Activated naive CD8-positive, alpha-beta T cell treated with anti-CD3 and anti-CD28 coated beads, Interleukin-2, amount 10 ng/mL, durations not matched to agents 7 days and 5 days (primary cell): Measurements from ENCODE around the gene H2AZ1. TPM values are rescaled to one million over a fixed set of nuclear protein-coding genes. Genes with fewer than 3 reads are reported as not detected.
A peak's percentile ranks its signal among the peaks of the same experiment; 100 is the strongest.

Source experiments
- ATAC-seq: fragments of 150-1000 bp; cut with Tn5 transposase; one replicate; pipeline ENCODE4 v1.10.0; 2021; ENCODE audit warnings: low read depth, moderate library complexity
- POLR2A ChIA-PET: fragments of 350-600 bp; sonication (Branson Sonifier 250); formaldehyde crosslinking; loops from one replicate; lab custom pipeline; 2021; ENCODE audit warnings: antibody characterized with exemption; lab: Charles Lee
- DNase-seq: peaks from one replicate; pipeline ENCODE4 v3.0.0; 2021
- H3K27ac Mint-ChIP-seq: one replicate; pipeline ENCODE4 v1.8.0; 2022; ENCODE audit warnings: mild to moderate bottlenecking, mixed read lengths
- H3K27me3 Mint-ChIP-seq: one replicate; pipeline ENCODE4 v1.8.0; 2022; ENCODE audit warnings: mild to moderate bottlenecking, moderate library complexity, mixed read lengths
- H3K36me3 Mint-ChIP-seq: one replicate; pipeline ENCODE4 v1.8.0; 2021; ENCODE audit warnings: mild to moderate bottlenecking, mixed read lengths
- H3K4me1 Mint-ChIP-seq: one replicate; pipeline ENCODE4 v1.8.0; 2021; ENCODE audit warnings: mixed read lengths
- H3K4me3 Mint-ChIP-seq: one replicate; pipeline ENCODE4 v1.8.0; 2022; ENCODE audit warnings: mild to moderate bottlenecking, moderate library complexity, mixed read lengths
- H3K9me3 Mint-ChIP-seq: one replicate; pipeline ENCODE4 v1.8.0; 2021; ENCODE audit warnings: mixed read lengths
- total RNA-seq, 2 experiments: library from RNA; stranded (reverse); gene quantifications; one replicate each; pipeline ENCODE4 v1.2.3, GENCODE V29; 2021

Gene H2AZ1
- total RNA-seq, 2 experiments from 2014 or later, result 399 to 400 TPM

GRCh38 chr4:99927566-99927965 is 22.5 kb downstream of the H2AZ1 start:
- Mint-ChIP-seq H3K4me1 (peaks cover 19% of the 10 kb centered on the region), H3K27me3 (no peaks in the 10 kb centered on the region)

GRCh38 chr4:99921174-99921573 is 28.9 kb downstream of the H2AZ1 start:
- H3K27me3 Mint-ChIP-seq, result no peaks in the 10 kb centered on the region
- DNase-seq (no peak), ATAC-seq (peak; percentile 85)
- peak overlapping the region; percentile 47 for H3K4me3 Mint-ChIP-seq
- H3K36me3 Mint-ChIP-seq, result peaks cover 42% of the 10 kb centered on the region
- peaks cover 12% of the 10 kb centered on the region for H3K4me1 Mint-ChIP-seq
- POLR2A ChIA-PET, result interaction anchor here (0.8 to 2.2 kb wide), 3 partner anchors 25 to 29 kb away, joined by 3 to 5 read pairs (median 3); partner anchors contain the start of genes DNAJB14, H2AZ1 and LAMTOR3
- no peaks in the 10 kb centered on the region for H3K9me3 Mint-ChIP-seq
- no peak overlapping the region for H3K27ac Mint-ChIP-seq

More at GRCh38 chr4:99927566-99927965, 22.5 kb downstream of the H2AZ1 start:
- H3K27ac Mint-ChIP-seq, result no peak overlapping the region
- H3K36me3 Mint-ChIP-seq, result peaks cover 30% of the 10 kb centered on the region
- POLR2A ChIA-PET, result interaction anchor here (0.9 kb wide), 1 partner anchor 19 kb away, joined by 3 read pairs; the partner anchor contains the start of gene DNAJB14
- H3K4me3 Mint-ChIP-seq, result no peak overlapping the region
- DNase-seq, result no peak
- H3K9me3 Mint-ChIP-seq, result no peaks in the 10 kb centered on the region
- ATAC-seq, result no peak

- DNase-seq (no peak), ATAC-seq (no peak)
- no peak overlapping the region for H3K4me3 Mint-ChIP-seq
- no peak overlapping the region for H3K27ac Mint-ChIP-seq
- peaks cover 56% of the 10 kb centered on the region for H3K36me3 Mint-ChIP-seq
- no peaks in the 10 kb centered on the region for H3K27me3 Mint-ChIP-seq
- H3K9me3 Mint-ChIP-seq, result no peaks in the 10 kb centered on the region
- H3K4me1 Mint-ChIP-seq, result peaks cover 15% of the 10 kb centered on the region
- POLR2A ChIA-PET, result no interaction called here
Observed at GRCh38 chr4:99918656-99919055, 31.4 kb downstream of the H2AZ1 start.

- H3K27ac Mint-ChIP-seq, result peak overlapping the region; percentile 28
- no peak for DNase-seq
- no peak for ATAC-seq
- H3K4me1 Mint-ChIP-seq, result peaks cover 15% of the 10 kb centered on the region
- H3K36me3 Mint-ChIP-seq, result peaks cover 57% of the 10 kb centered on the region
- POLR2A ChIA-PET, result no interaction called here
- H3K9me3 Mint-ChIP-seq, result no peaks in the 10 kb centered on the region
- H3K27me3 Mint-ChIP-seq, result no peaks in the 10 kb centered on the region
- H3K4me3 Mint-ChIP-seq, result no peak overlapping the region
Observed at GRCh38 chr4:99917575-99917974, 32.5 kb downstream of the H2AZ1 start.

GRCh38 chr4:99915449-99915848 is 34.6 kb downstream of the H2AZ1 start:
- Mint-ChIP-seq H3K9me3 (no peaks in the 10 kb centered on the region), H3K4me3 (no peak overlapping the region), H3K27ac (peak overlapping the region; percentile 3), H3K27me3 (no peaks in the 10 kb centered on the region), H3K36me3 (peaks cover 51% of the 10 kb centered on the region), H3K4me1 (peaks cover 10% of the 10 kb centered on the region)
- POLR2A ChIA-PET, result interaction anchor here (1.8 kb wide), 1 partner anchor 31 kb away, joined by 4 read pairs; the partner anchor contains the start of gene DNAJB14
- ATAC-seq, result no peak
- no peak for DNase-seq

Other genes with a start within 250 kb of the H2AZ1 start
- 10 to 100 TPM; 19.6 to 22.8 TPM for gene DAPP1, start 133.4 kb downstream of the H2AZ1 start, total RNA-seq
- gene LAMTOR3, start 55.8 kb downstream of the H2AZ1 start, total RNA-seq, result 10 to 100 TPM; 27.4 to 28.3 TPM
- gene DNAJB14, start 3.7 kb downstream of the H2AZ1 start, total RNA-seq, result 10 to 100 TPM; 61.6 to 76.0 TPM
- gene DDIT4L, start 240.2 kb upstream of the H2AZ1 start, total RNA-seq, result under 1 TPM in 1 of 2 experiments, not detected in 1; 0.19 TPM